Erythroblast (primary cell): ENCODE results near the gene SNRPA1.

Experiments
- GATA1 ChIP-seq: IDR thresholded peaks from 2 replicates; pipeline ENCODE4 v1.6.1; 2011; ENCODE audit warnings: low read depth, mild to moderate bottlenecking, control low read depth, low read length, moderate library complexity
- POLR2A ChIP-seq: IDR thresholded peaks from 2 replicates; pipeline ENCODE4 v1.6.1; 2011; ENCODE audit warnings: mild to moderate bottlenecking, low read length

GRCh38 chr15:101239724-101240136 lies 55.3 kb downstream of the SNRPA1 start:
- TF ChIP-seq POLR2A: no peak
- TF ChIP-seq GATA1: no peak
